ENCODE data around the gene LAMA4. TPM values are rescaled to one million over a fixed set of nuclear protein-coding genes. Genes with fewer than 3 reads are reported as not detected.
A peak's percentile ranks its signal among the peaks of the same experiment; 100 is the strongest.
"Not testable (repeated sequence)": the region's sequence is repeated elsewhere in the genome, so short reads cannot be mapped to it uniquely, and the experiment has no call there.

Gene LAMA4
- polyA plus RNA-seq, 3 donors = 83.5 to 101 (median 97.8) TPM

GRCh38 chr6:112203577-112204349 lies 50.6 kb downstream of the LAMA4 start:
- no peak for DNase-seq (ENCODE audit: extremely low read depth in 1 of 11, low read depth in 9 of 11, low spot score in 4 of 11)

GRCh38 chr6:112202639-112203341 lies 51.6 kb downstream of the LAMA4 start:
- no peak for DNase-seq (ENCODE audit: extremely low read depth in 1 of 11, low read depth in 9 of 11, low spot score in 4 of 11)

DNA sequence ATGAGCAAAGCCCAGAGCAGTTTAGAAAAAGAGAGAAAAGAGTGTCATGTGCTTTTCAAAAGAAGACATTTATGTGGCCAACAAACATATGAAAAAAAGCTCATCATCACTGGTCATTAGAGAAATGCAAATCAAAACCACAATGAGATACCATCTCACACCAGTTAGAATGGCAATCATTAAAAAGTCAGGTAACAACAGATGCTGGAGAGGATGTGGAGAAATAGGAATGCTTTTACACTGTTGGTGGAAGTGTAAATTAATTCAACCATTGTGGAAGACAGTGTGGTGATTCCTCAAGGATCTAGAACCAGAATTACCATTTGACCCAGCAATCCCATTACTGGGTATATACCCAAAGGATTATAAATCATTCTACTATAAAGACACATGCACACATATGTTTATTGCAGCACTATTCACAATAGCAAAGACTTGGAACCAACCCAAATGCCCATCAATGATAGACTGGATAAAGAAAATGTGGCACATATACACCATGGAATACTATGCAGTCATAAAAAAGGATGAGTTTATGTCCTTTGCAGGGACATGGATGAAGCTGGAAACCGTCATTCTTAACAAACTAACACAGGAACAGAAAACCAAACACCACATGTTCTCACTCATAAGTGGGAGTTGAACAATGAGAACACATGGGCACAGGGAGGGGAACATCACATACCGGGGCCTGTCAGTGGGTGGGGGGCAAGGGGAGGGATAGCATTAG lies 54.0 kb downstream of the LAMA4 start:
- DNase-seq (ENCODE audit: extremely low read depth in 1 of 11, low read depth in 9 of 11, low spot score in 4 of 11) = not testable (repeated sequence)

- no peak for DNase-seq (ENCODE audit: extremely low read depth in 1 of 11, low read depth in 9 of 11, low spot score in 4 of 11)
Measured at GRCh38 chr6:112199001-112199403, 55.4 kb downstream of the LAMA4 start.

DNA sequence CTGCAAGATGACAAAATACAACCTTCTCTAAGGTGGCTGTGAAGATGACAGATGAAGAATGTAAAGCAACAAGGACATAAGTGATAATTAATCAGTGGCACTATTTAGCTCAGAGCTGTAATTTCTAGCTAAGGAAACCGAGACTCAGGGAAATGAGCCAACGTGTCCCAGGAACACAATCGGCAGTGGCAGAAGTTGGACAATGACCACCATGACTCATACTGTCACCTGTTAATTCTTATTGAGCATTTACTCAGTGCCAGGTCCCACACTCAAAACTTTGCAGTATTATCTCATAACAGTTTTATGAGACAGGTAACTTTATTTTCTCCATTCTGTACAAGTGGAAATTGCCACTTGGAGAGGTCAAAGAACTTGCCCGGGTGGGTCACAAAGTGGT lies 55.8 kb downstream of the LAMA4 start:
- DNase-seq (ENCODE audit: extremely low read depth in 1 of 11, low read depth in 9 of 11, low spot score in 4 of 11) = no peak

GRCh38 chr6:112197636-112198035 lies 56.7 kb downstream of the LAMA4 start:
- DNase-seq (ENCODE audit: extremely low read depth in 1 of 11, low read depth in 9 of 11, low spot score in 4 of 11) = no peak

DNA sequence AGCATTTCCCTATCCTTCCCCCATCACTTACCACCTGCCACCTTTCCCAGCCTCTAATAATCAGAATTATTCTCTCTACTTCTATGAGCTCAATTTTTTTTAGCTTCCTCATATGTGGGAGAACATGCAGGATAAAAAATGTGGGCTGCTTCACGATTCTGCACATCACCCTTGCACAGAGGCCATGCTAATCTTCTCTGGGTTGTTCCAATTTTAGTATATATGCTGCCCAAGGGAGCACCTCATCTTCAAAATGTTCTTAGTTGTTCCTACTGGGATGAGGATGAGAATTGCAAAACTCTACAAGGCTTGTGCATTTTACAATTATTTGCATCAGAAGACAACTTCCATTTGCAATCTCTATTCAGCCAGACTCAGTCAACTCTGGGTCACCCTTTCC lies 58.1 kb downstream of the LAMA4 start:
- DNase-seq (ENCODE audit: extremely low read depth in 1 of 11, low read depth in 9 of 11, low spot score in 4 of 11) = no peak

DNA sequence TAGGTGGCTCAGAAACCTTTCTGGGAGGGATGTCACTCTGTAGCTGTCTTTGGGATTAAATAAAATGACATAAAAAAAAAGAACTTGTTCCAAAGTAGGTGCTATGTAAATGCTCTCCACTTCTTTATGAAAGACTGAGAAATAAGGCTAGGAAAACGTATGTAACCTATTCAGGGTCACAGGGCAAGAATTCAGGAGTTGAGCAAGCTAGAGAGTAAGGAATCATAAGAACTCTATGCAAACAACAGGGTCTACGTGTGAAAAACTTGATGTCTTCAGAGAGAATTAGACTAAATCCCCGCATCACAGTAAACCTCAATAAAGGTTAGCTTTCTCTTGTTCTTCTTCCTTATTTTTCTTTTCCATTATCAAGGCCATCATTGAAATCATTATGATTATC lies 59.2 kb downstream of the LAMA4 start:
- no peak for DNase-seq (ENCODE audit: extremely low read depth in 1 of 11, low read depth in 9 of 11, low spot score in 4 of 11)

GRCh38 chr6:112194511-112194910 lies 59.9 kb downstream of the LAMA4 start:
- DNase-seq (ENCODE audit: extremely low read depth in 1 of 11, low read depth in 9 of 11, low spot score in 4 of 11) = no peak

DNA sequence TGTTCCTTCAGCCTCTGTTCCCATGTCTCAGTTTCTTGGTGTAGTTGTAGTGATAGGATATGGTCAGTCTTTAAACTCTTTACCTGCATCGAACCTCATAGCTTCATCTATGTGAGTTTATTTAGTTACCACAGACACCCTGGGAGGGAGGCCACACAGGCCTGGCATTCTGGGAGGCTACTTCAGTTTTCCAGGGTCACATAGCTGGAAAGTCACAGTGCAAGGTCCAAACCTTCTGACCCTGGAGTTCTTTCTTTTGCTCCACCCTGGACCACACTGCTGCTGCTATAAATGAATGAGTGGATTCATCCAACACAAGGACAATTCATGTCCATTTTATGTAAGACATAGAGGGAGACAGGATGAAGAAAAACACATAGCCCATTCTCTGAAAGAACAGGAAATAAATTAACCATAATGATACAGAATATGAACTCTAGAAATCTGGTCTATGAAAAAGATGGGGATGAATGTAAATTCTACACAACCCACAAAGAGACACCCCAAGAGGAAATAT lies 60.8 kb downstream of the LAMA4 start:
- no peak for DNase-seq (ENCODE audit: extremely low read depth in 1 of 11, low read depth in 9 of 11, low spot score in 4 of 11)

- no peak for DNase-seq (ENCODE audit: extremely low read depth in 1 of 11, low read depth in 9 of 11, low spot score in 4 of 11)
Measured at GRCh38 chr6:112193117-112193516, 61.2 kb downstream of the LAMA4 start.

DNA sequence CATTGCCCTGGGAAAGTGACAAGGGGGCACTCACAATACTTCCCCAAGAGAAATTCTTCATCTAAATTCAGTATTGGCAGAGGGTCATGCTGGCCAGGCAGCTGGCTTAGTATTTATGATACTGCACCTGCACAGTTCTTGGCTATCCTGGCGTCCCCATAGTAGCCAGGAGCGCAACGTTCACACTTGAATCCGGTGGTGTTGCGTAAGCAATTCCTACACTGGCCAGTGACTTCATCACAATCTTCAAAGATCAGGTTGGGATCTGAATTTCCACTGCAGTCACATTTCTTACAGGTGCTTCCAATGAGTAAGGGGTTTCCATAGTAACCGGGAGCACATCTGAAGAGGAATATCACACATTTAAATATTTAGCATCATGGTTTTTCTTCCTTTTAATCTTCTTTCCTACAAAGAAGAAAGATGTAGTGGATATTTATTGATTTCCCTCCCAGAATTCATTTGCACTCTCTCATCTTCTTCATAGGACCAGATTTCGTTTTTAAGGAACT lies 62.8 kb downstream of the LAMA4 start:
- DNase-seq (ENCODE audit: extremely low read depth in 1 of 11, low read depth in 9 of 11, low spot score in 4 of 11) = no peak

GRCh38 chr6:112190164-112190563 lies 64.2 kb downstream of the LAMA4 start:
- no peak for DNase-seq (ENCODE audit: extremely low read depth in 1 of 11, low read depth in 9 of 11, low spot score in 4 of 11)

DNA sequence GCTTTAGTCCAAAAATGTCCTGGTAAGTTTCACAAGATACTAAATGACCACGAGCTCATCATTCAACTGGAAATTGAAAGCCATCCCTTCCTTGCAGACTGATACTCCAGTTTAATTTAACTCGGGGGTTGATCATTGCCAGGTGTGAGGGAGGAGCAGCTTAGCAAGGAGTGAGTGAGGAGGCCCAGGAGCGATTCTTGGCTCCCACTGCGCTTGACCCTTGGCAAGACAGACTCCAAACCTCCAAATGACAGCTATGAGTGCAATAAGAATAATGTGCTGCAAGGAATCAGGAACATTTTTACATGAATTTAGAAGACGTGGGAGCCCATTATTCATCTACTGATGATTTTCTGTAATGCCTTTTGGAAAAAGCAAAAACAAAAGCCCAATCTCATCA lies 64.9 kb downstream of the LAMA4 start:
- peak in 1 of 11 donors; percentile 23 for DNase-seq (ENCODE audit: extremely low read depth in 1 of 11, low read depth in 9 of 11, low spot score in 4 of 11)

DNA sequence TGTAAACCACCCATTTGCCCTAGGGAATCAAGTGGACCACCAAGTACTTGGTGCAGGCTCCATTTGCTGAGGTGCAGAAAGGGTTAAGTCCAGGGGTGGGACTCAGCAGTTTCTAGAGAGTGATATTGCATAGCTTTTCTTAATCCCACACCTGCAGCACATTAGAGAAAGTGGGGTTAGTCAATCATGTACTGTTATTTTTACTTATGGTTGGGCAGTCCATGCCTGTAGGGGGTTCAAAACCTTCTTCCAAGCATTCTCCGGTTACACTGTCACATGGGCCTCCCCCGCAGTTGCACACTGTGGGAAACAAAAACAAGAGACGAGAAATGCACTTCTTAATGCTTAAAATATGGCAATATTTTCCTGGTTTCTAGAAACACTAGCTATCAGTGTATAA lies 65.5 kb downstream of the LAMA4 start:
- DNase-seq (ENCODE audit: extremely low read depth in 1 of 11, low read depth in 9 of 11, low spot score in 4 of 11) = peak in 2 of 11 donors; percentile 34 to 38

DNA sequence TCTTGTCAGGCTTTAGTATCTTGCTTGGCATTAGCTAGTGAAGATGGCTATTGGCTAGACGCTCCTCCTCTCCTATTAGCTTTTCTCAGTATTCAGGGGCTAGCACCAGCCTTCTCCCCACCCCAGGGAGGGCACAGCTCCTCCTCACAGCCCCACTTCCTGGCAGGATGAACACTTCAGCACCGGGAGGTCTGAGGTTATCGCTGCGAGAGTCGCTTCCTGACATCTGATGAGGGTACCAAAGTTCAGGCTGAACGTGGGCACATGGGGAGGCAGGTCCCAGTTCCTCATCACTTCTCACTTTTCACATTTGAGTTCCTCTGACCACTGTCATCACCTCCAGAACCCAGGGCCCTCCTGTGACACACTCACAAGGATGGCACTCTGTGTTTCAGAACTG lies 66.6 kb downstream of the LAMA4 start:
- no peak for DNase-seq (ENCODE audit: extremely low read depth in 1 of 11, low read depth in 9 of 11, low spot score in 4 of 11)

GRCh38 chr6:112184951-112185350 lies 69.4 kb downstream of the LAMA4 start:
- peak in 3 of 11 donors; percentile 35 to 52 (median 48) for DNase-seq (ENCODE audit: extremely low read depth in 1 of 11, low read depth in 9 of 11, low spot score in 4 of 11)

GRCh38 chr6:112183271-112183671 lies 71.1 kb downstream of the LAMA4 start:
- DNase-seq (ENCODE audit: extremely low read depth in 1 of 11, low read depth in 9 of 11, low spot score in 4 of 11) = no peak

DNA sequence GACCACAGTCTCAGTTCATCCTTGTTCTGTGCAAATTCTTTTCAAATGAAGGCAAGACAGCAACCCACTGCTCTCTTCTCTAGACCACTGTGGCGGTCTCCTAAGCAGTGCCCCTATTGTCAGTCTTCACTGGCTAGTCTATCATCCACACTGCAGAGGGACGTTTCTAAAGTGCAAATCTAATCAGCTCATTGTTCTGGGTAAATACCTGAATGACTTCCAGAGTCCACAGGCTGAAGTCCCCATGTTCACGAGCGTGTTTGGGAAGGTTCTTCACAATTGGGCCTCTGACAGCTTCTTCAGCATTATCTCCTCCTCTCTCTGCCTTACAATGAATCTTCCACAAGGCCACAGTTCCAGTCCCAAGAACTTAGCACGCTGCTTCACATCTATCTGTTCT lies 73.2 kb downstream of the LAMA4 start:
- DNase-seq (ENCODE audit: extremely low read depth in 1 of 11, low read depth in 9 of 11, low spot score in 4 of 11) = no peak
